IPS-NIHi11 (cell line): ENCODE results near the gene SPRR2A.
"Not testable (repeated sequence)": the region's sequence is repeated elsewhere in the genome, so short reads cannot be mapped to it uniquely, and the experiment has no call there.

Experiments used
- DNase-seq: peaks from one replicate; pipeline ENCODE4 v3.0.0; 2012; ENCODE audit warnings: mixed read lengths, low spot score

Gene SPRR2A

DNA sequence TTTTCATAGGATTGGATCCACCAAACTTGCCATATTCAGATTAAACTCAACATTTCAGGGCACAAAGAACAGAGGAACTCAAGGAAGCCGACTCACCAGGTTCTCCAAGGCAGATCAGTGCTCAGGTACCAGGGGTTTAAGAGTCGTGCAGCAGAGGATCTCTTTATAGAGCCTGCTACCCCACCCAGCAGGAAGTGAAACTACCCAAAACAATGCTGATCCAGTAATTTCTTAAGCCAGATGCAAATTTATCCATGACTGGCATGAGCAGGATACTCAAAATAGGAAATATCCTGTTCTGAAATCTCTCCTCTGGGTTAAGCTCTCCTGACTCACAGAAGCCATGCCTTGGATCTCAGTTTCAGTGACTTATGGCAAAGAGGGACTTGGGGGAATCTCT lies at the start of gene SPRR2A:
Gene SPRR2A (minus strand): TSS at position 138 of the 400 bp plus-strand sequence. CDS start 777 bp downstream, outside the sequence.
- no peak for DNase-seq

DNA sequence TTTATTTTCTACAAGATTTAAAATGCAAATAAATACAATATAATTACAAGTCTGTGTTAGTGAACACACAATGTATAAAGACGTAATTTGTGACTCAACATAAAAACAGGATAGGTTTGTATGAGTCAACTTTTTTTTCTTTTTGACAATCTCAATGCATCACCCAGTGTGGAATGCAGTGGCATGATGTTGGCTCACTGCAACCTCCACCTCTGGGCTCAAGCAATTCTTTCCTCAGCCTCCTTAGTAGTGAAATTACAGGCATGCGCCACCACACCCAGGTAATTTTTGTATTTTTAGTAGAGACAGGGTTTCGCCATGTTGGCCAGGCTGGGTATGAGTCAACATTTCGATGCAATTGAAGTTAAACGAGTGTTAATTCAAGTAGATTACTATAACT lies 42.9 kb upstream of the SPRR2A start:
- DNase-seq, result no peak

- DNase-seq, result no peak
Observed at GRCh38 chr1:153099461-153100045, 42.2 kb upstream of the SPRR2A start.

DNA sequence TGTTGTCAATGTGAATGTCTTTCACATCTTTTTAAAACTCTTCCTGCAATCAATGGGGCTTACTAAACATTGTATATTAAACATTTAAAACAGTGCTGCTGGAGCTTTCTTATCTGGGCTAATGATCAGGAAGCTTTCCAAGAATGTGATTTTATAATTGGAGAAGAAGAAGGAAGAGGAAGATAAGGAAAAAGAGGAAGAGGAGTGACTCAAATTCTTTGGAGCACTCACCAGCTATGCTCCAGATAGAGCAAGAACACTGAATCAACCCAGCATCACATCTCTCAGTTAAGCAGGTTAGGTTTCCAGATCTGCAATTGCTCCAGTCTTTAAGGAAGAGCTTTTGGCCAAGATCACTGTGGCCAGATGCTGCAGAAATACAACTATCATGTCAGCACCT lies 38.5 kb upstream of the SPRR2A start:
- DNase-seq, result no peak

GRCh38 chr1:153094426-153094825 lies 37.1 kb upstream of the SPRR2A start, which contains the start of gene SPRR2E:
Gene SPRR2E, minus strand, starts transcription at chr1:153094526. Its CDS starts 775 bp downstream, at chr1:153093751.
- no peak for DNase-seq

DNA sequence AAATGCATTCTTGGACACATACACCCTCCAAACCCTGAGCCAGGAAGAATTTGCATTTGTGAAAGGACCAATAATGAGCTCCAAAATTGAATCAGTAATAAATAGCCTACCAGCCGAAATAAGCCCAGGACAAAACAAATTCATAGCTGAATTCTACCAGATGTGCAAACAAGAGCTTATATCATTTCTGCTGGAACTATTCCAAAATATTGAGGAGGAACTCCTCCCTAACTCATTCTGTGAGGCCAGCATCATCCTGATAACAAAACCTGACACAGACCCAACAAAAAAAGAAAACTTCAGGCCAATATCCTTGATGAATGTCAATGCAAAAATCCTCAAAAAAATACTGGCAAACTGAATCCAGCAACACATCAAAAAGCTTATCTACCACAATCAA lies 30.3 kb upstream of the SPRR2A start:
- DNase-seq, result no peak

- no peak for DNase-seq
Observed at GRCh38 chr1:153081736-153082135, 24.4 kb upstream of the SPRR2A start.

DNA sequence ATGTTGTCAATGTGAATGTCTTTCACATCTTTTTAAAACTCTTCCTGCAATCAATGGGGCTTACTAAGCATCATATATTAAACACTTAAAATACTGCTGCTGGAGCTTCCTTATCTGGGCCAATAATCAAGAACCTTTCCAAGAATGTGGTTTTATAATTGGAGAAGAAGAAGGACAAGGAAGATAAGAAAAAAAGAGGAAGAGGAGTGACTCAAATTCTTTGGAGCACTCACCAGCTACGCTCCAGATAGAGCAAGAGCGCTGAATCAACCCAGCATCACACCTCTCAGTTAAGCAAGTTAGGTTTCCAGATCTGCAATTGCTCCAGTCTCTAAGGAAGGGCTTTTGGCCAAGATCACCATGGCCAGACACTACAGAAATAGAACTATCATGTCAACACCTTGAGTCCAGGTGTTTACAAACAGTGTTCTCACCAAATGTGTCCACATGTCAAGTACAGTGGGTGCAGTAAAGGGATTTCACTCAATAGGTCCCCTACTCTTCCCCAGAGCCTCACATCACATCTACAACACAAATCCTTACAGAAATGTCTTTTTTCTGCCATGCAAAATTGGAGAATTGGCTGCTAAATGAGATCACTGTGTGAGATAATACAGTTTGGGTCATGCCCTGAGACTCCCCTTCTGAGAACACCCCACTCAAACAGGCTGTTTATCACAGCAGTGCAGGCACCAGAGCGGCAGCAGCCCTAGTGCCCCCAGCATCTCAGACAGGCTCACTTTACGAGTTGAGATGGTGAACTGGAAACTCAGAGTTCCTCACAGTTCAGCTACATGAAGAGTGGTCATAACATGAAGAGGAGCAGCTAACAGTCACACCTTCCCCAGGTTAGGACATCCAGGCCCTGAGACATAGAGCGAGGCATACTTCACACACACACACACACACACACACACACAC lies 15.8 kb upstream of the SPRR2A start:
- no peak for DNase-seq

GRCh38 chr1:153071511-153071910 lies 14.2 kb upstream of the SPRR2A start, which contains the start of gene SPRR2B:
Gene SPRR2B, minus strand, starts transcription at chr1:153071611. Its CDS starts 772 bp downstream, at chr1:153070839.
- no peak for DNase-seq

DNA sequence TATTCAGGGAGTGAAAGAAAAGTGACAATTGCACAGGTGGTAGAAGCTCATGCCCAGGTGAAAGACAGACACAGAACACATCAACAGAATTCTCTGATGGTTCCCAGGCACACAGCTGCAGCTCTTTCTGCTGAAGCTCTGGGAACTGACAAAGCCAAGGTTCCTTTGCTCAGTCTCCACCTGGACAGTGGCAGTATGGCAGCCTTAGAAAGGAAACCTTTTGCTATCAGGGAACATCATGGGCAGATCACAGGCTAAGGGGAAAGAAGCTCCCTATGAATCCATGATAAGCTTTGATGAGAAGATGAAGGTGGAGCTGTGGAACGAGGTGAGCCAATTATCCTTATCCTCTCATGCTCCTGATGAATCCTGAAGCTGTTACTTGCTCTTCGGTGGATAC lies 12.9 kb upstream of the SPRR2A start:
- DNase-seq, result no peak

DNA sequence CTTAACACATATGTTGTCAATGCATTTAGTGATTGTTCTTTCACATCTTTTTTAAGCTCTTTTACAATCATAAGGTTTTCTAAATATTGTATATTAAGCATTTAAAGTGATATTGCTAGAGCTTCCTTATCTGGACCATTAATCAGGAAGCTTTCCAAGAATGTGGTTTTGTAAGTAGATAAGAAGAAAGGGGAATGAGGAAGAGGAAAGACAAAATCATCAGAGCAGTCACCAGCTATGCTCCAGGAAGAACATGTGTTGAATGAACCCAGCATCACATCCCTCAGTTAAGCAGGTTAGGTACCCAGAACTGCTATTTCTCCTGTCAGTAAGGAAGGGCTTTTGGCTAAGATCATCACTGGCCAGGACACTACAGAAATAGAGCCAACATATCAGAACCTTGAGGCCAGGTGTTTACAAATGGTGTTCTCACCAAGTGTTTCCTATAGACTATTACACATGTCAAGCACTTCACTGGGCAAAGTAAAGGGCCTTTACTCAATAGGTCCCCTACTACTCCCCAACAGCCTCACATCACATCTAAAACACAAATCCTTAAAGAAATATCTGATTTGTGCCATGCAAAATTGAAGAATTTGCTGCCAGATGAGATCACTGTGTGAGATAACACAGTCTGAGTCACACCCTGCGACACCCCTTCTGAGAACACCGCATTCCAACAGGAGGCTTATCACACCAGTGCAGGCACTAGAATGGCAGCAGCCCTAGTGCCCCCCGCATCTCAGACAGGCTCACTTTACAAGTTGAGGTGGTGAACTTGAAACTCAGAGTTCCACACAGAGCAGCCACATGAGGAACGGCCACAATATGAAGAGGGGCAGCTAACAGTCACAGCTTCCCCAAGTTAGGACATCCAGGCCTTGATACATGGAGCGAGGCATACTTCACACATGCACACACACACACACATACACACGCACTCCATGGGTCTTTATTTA lies 1.8 kb upstream of the SPRR2A start:
- no peak for DNase-seq

GRCh38 chr1:153058154-153058553 lies 842 bp upstream of the SPRR2A start:
- DNase-seq, result no peak

- DNase-seq, result not testable (repeated sequence)
Observed at GRCh38 chr1:153056111-153056510, 1.2 kb downstream of the SPRR2A start.

DNA sequence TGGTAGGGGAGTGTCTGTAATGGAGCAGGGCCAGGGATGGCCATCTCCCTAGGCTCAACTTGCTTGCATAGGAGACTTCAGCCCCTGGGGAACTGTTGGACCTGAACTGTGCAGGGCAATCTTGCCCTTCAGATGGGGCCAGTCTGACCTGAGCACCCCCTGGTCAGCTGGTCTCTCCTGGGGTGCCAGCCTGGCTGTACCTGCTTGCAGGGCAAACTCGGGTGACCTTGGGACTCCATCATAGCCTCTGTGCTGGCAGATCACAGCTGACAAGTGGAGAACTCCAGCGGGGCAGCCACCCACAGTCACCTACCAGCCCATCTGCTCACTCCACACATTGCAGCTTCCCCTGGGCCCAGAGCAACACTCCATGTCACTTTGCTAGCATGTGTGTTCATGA lies 8.1 kb downstream of the SPRR2A start:
- no peak for DNase-seq

GRCh38 chr1:153040950-153041631 lies 16.2 kb downstream of the SPRR2A start, which contains the start of gene SPRR2D:
Gene SPRR2D, minus strand, starts transcription at chr1:153041120. Its CDS starts 774 bp downstream, at chr1:153040346.
- no peak for DNase-seq

DNA sequence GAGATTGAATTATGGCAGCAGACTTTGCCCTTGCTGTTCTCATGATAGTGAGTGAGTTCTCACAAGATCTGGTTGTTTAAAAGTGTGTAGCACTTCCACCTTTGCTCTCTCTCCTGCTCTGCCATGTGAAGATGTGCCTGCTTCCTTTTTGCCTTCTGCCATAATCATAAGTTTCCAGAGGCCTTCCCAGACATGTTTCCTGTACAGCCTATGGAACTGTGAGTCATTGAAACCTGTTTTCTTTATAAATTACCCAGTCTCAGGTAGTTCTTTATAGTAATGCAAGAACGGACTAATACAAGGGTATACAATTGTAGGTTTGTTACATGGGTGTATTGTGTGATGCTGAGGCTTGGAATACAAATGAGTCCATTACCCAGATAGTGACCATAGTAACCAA lies 22.1 kb downstream of the SPRR2A start:
- DNase-seq, result no peak

GRCh38 chr1:153032677-153033308 lies 24.5 kb downstream of the SPRR2A start:
- DNase-seq, result peak; percentile 20

- DNase-seq, result no peak
Observed at GRCh38 chr1:153032073-153032472, 25.2 kb downstream of the SPRR2A start.

DNA sequence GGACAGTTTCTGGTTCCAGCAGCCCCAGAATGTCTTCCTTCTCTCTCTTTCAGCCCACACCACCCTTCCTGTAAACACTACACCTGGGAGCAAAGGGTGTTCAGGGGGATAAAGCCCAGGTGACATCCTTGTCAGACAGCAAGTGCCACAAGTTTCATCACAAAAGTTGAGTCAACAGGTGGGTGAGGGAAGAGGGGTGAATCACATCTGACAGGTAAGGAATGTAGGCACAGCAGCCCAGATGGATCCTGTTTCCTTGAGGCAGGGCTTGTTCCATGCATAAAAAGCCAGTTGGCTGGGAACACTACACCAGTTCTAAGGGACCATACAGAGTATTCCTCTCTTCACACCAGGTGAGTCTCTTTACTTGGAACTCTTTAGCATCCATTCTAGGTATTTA lies 26.4 kb downstream of the SPRR2A start, which contains the start of gene SPRR1B:
Gene SPRR1B (plus strand): TSS at position 309 of the 400 bp plus-strand sequence. CDS start 1,143 bp downstream, outside the sequence.
- DNase-seq, result no peak

- DNase-seq, result no peak
Observed at GRCh38 chr1:153028766-153029165, 28.5 kb downstream of the SPRR2A start.

DNA sequence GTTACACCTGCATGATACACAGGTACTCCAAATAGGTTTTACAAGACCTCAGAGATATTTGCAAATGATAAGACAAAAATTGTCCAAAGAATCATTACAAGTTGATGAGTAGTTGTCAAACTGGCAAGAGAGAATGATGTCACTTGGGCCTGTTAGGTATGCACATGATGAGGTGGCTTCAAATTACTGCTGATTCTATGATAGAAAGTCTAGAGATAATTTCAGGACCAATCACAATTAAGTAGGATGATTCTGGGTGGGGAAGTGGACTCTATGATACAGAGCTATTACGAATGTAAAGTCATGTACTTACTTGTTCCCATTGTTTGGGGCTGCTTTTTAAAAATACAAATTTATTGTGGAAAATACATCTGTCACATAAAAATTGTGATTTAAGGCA lies 31.5 kb downstream of the SPRR2A start:
- no peak for DNase-seq
